A172 (cell line): ENCODE results near the gene PPP2R5C. TPM values are rescaled to one million over a fixed set of nuclear protein-coding genes. Genes with fewer than 3 reads are reported as not detected.

Experiments
- DNase-seq: peaks from one replicate; pipeline ENCODE4 v3.0.0-alpha.2; 2015; ENCODE audit warnings: low spot score
- total RNA-seq: library from RNA; depleted of rRNA; stranded (reverse); fragments of >200 nt; shearing (Covaris generic); gene quantifications from 2 replicates; pipeline ENCODE4 v1.2.3, GENCODE V29; 2014

The PPP2R5C gene
- total RNA-seq, 1 experiment from 2014 or later, result 106 TPM

- DNase-seq, result no peak
Observed at GRCh38 chr14:101865288-101865687, 103.8 kb downstream of the PPP2R5C start.

DNA sequence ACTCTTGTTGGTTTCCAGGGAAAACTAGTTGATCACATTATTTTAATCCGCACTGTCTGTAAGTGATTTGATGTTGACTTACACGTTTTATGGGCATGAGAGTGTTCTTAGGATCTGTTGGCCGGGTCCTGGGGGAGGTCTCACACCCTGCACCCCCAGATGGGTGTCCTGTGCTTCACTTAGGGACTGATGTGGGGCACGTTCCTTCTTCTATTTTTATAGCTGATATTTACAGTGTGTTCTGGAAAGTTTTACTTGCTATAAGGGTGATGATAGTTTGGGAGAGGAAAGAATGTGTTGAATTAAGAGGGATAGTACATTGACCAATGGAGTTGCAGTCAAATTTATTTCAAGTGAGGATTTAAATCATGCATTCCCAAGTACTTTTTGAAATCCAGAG lies 106.3 kb downstream of the PPP2R5C start:
- no peak for DNase-seq

GRCh38 chr14:101869217-101869616 lies 107.7 kb downstream of the PPP2R5C start:
- DNase-seq, result no peak

DNA sequence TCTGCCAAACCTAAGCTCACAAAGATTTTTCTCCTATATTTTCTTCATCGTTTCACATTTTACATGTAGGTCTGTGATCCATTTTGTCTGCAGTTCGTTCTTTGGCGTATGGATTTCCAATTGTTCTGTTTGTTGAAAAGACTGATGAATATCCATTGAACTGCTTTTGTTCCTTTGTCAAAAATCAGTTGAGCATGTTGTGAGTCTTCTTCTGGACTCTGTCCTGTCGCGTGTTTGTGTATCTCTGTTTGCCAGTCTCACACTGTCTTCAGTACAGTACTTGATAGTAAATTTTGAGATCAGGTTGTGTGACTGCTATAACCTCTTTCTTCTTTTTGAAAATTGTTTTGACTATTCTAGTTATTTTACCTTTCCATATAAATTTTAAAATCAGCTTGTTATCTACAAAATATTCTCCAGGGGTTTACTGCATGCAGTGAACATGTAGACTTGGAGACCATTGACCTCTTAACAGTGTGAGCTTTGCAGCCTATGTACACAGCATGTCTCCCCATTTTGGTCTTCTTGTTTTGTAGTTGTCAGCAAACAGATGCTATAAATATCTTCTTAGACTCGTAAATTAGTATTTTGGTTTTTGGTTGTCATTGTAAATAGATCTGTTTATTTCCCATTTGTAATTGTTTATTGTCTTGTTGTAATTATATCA lies 108.9 kb downstream of the PPP2R5C start:
- DNase-seq, result no peak

GRCh38 chr14:101872346-101872745 lies 110.8 kb downstream of the PPP2R5C start:
- no peak for DNase-seq

GRCh38 chr14:101873076-101873825 lies 111.7 kb downstream of the PPP2R5C start:
- DNase-seq, result no peak

GRCh38 chr14:101873991-101874390 lies 112.5 kb downstream of the PPP2R5C start:
- DNase-seq, result no peak

DNA sequence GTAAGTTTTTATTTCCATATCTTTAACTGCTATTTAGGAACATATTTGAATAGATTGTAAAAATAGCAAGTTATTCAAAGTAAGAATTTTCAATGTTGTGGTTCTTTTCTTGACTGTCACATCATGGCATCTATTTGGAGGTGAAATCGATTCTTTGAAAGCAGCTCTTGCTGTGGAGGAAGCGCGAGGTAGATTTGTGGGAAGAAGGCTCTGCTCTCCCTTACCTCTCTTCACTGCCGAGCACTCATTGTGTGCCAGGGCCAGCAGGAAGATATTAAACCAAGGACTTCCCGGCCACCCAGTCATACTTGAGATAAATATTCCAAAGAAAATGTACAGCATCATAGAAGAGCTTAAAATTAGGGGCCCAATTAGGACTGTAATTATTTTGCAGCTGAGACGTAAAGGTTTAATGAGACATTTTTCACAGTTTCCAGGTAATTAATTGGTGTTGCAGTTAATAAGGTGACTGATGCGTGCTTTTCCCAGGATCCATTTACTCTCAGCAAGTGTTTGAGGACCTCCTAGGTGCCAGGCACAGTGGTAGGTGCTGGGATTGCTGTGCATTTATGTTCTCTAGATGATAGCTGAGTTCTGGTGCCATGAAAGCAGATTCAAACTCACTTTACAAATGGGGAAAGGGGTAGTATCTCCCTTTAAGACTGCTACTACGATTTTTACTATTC lies 113.7 kb downstream of the PPP2R5C start:
- no peak for DNase-seq

GRCh38 chr14:101875727-101876554 lies 114.4 kb downstream of the PPP2R5C start:
- no peak for DNase-seq

- no peak for DNase-seq
Observed at GRCh38 chr14:101876555-101876938, 115.0 kb downstream of the PPP2R5C start.

GRCh38 chr14:101877766-101878165 lies 116.3 kb downstream of the PPP2R5C start:
- no peak for DNase-seq

GRCh38 chr14:101878211-101878821 lies 116.8 kb downstream of the PPP2R5C start:
- no peak for DNase-seq

GRCh38 chr14:101878822-101879528 lies 117.5 kb downstream of the PPP2R5C start:
- no peak for DNase-seq

GRCh38 chr14:101879529-101880336 lies 118.2 kb downstream of the PPP2R5C start:
- no peak for DNase-seq

DNA sequence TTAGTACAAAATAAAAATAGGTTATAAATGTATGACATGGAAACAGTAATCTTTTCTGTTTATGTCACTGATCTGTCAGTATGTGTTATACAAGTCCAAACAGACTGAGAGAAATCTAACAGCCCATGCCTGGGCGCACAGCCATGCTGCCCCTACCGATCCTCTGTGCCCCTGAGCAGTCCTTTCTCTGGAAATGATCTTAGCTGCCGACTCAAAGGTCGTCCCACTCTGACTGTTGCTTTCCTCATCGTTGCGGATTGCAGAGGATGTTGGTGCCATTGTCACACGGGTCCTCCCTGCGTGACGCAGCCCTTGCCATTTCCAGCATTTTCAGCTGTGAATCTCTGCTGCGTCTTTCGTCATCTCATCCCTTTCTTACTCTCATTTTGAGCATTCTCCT lies 119.9 kb downstream of the PPP2R5C start:
- no peak for DNase-seq

- DNase-seq, result no peak
Observed at GRCh38 chr14:101882141-101882935, 120.8 kb downstream of the PPP2R5C start.

GRCh38 chr14:101884089-101884933 lies 122.8 kb downstream of the PPP2R5C start:
- DNase-seq, result no peak

DNA sequence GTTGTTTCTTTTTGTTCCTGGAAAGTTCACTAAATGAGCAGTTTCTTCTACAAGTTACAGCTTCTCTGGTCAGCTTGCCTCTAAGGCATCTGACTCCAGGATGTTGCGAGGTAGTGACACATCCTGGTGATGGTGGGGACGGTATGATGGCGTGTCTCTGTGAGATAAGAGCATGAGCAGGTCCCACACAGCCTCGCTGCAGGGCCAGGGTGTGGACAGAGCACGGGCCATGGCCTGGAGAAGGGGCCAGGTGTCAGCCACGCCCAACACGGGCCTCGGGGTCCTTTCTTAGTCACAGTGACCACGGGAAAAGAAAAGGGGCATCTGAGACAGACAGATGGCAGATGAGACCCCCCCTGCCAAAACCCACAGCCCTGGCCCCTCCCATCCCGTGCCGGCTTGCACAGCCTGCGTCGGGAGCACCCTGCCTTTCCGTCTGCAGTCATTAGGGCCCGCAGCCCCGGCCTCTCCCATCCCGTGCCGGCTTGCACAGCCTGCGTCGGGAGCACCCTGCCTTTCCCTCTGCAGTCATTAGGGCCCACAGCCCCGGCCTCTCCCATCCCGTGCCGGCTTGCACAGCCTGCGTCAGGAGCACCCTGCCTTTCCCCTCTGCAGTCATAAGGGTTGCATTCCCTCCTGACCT lies 123.5 kb downstream of the PPP2R5C start:
- DNase-seq, result no peak
